Mesendoderm (in vitro differentiated cells): Measurements from ENCODE around the gene APOC1.
"Not testable (repeated sequence)": the region's sequence is repeated elsewhere in the genome, so short reads cannot be mapped to it uniquely, and the experiment has no call there.

Source experiments
- DNase-seq: peaks from one replicate; pipeline ENCODE4 v3.0.0; 2013
- H2AK5ac ChIP-seq: 2 replicates; pipeline ENCODE4 v1.6.1; 2013; ENCODE audit warnings: low read length, inconsistent platforms
- H2BK120ac ChIP-seq: 2 replicates; pipeline ENCODE4 v1.6.1; 2013; ENCODE audit warnings: low read depth, mild to moderate bottlenecking, low read length, moderate library complexity, mixed read lengths
- H2BK15ac ChIP-seq: replicated peaks from 2 replicates; pipeline ENCODE4 v1.6.1; 2013; ENCODE audit warnings: low read depth, mild to moderate bottlenecking, moderate library complexity
- H2BK5ac ChIP-seq: 2 replicates; pipeline ENCODE4 v1.6.1; 2013; ENCODE audit warnings: low read length, inconsistent platforms
- H3K18ac ChIP-seq: 2 replicates; pipeline ENCODE4 v1.6.1; 2013; ENCODE audit warnings: mild to moderate bottlenecking, low read length, mixed read lengths
- H3K23ac ChIP-seq: one replicate; pipeline ENCODE4 v1.6.1; 2013; ENCODE audit warnings: low read length
- H3K27ac ChIP-seq: 2 replicates; pipeline ENCODE4 v1.5.1; 2013; ENCODE audit warnings: low read depth, mild to moderate bottlenecking, inconsistent platforms, low read length, moderate library complexity
- H3K27me3 ChIP-seq: 2 replicates; pipeline ENCODE4 v1.6.1; 2013; ENCODE audit warnings: low read length, control low read depth, mild to moderate bottlenecking, inconsistent platforms; ENCODE audit not compliant: insufficient read depth, poor library complexity
- H3K36me3 ChIP-seq: 2 replicates; pipeline ENCODE4 v1.6.1; 2013; ENCODE audit warnings: low read length, inconsistent platforms; ENCODE audit not compliant: control insufficient read depth, insufficient read depth
- H3K4ac ChIP-seq: one replicate; pipeline ENCODE4 v1.6.1; 2013; ENCODE audit warnings: low read depth, mild to moderate bottlenecking, low read length, moderate library complexity
- H3K4me1 ChIP-seq: 2 replicates; pipeline ENCODE4 v1.6.1; 2013; ENCODE audit warnings: low read depth, low read length, inconsistent platforms; ENCODE audit not compliant: control insufficient read depth
- H3K4me2 ChIP-seq: 2 replicates; pipeline ENCODE4 v1.6.1; 2013; ENCODE audit warnings: low read length
- H3K4me3 ChIP-seq: 2 replicates; pipeline ENCODE4 v1.5.1; 2013; ENCODE audit warnings: mild to moderate bottlenecking, low read length
- H3K56ac ChIP-seq: one replicate; pipeline ENCODE4 v1.6.1; 2013; ENCODE audit warnings: low read length
- H3K79me1 ChIP-seq: 2 replicates; pipeline ENCODE4 v1.6.1; 2013; ENCODE audit warnings: low read length, inconsistent platforms
- H3K79me2 ChIP-seq: 2 replicates; pipeline ENCODE4 v1.6.1; 2013; ENCODE audit warnings: mild to moderate bottlenecking, low read length; ENCODE audit not compliant: control insufficient read depth, insufficient read depth
- H3K9ac ChIP-seq: 2 replicates; pipeline ENCODE4 v1.6.1; 2013; ENCODE audit warnings: low read length, inconsistent platforms
- H4K5ac ChIP-seq: one replicate; pipeline ENCODE4 v1.6.1; 2013; ENCODE audit warnings: low read length
- H4K8ac ChIP-seq: one replicate; pipeline ENCODE4 v1.6.1; 2013; ENCODE audit warnings: low read depth, mild to moderate bottlenecking, control low read depth, low read length, moderate library complexity
- WGBS: extraction: QIAGEN DNeasy Blood & Tissue Kit; methylation state at CpG from one replicate; pipeline ENCODE4 v1.1.7; 2013; ENCODE audit warnings: low lambda C conversion rate, missing lambda C conversion rate; ENCODE audit not compliant: insufficient coverage; ENCODE audit errors: extremely low coverage; 5-methylcytosine and 5-hydroxymethylcytosine counted together

APOC1 gene

GRCh38 chr19:44884566-44884965 is 29.8 kb upstream of the APOC1 start:
- Histone ChIP-seq H3K79me1 (no peaks in the 10 kb centered on the region), H3K56ac (no peak overlapping the region), H3K4me1 (no peaks in the 10 kb centered on the region), H3K4me2 (no peak overlapping the region), H2BK5ac (no peak overlapping the region), H3K9ac (no peak overlapping the region), H3K18ac (no peak overlapping the region), H3K23ac (no peak overlapping the region), H3K4ac (no peak overlapping the region), H3K27ac (no peak overlapping the region), H3K27me3 (no peaks in the 10 kb centered on the region), H2BK15ac (no peak overlapping the region), H2BK120ac (no peak overlapping the region), H4K8ac (no peak overlapping the region), H3K4me3 (no peak overlapping the region), H3K36me3 (peaks cover 10% of the 10 kb centered on the region), H2AK5ac (no peak overlapping the region), H4K5ac (no peak overlapping the region), H3K79me2 (no peaks in the 10 kb centered on the region)
- no CpG with 5 or more reads among the region's 4 CpGs for WGBS
- no peak for DNase-seq

- H2BK120ac ChIP-seq = no peak overlapping the region
- H4K8ac ChIP-seq = no peak overlapping the region
- no peak overlapping the region for H3K23ac ChIP-seq
- no peak overlapping the region for H4K5ac ChIP-seq
- no peak overlapping the region for H2BK15ac ChIP-seq
- H3K79me2 ChIP-seq = no peaks in the 10 kb centered on the region
- no peak overlapping the region for H3K27ac ChIP-seq
- no peaks in the 10 kb centered on the region for H3K27me3 ChIP-seq
- no peak overlapping the region for H2AK5ac ChIP-seq
- no peak overlapping the region for H3K4ac ChIP-seq
- H3K9ac ChIP-seq = no peak overlapping the region
- DNase-seq = no peak
- H3K4me2 ChIP-seq = no peak overlapping the region
- no CpG with 5 or more reads among the region's 6 CpGs for WGBS
- no peak overlapping the region for H3K4me3 ChIP-seq
- H3K79me1 ChIP-seq = no peaks in the 10 kb centered on the region
- no peak overlapping the region for H3K18ac ChIP-seq
- H2BK5ac ChIP-seq = no peak overlapping the region
- no peak overlapping the region for H3K56ac ChIP-seq
- H3K36me3 ChIP-seq = peaks cover 7% of the 10 kb centered on the region
- H3K4me1 ChIP-seq = no peaks in the 10 kb centered on the region
These were observed 28.3 kb upstream of the APOC1 start for GRCh38 chr19:44886141-44886540.

DNA sequence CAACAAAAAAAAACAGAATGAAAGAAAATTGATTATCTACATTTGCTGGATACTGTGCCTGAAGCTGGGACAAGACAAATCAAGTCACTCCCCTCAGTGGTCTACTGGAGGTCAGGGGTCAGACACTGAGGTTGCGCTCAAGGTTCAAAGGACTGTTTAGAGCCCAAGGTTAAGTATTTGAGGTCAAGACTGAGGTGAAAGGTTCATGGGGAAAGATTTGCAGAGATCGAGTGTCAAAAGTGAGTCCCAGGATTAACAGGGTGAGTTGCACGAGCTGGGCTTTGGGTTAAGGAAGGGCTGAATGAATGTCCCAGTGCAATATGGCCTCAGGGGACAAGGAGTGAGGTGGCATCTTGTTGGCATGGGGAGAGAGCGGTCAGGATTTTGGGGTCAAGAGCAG is 26.8 kb upstream of the APOC1 start:
- Histone ChIP-seq H3K4me2 (no peak overlapping the region), H3K27ac (no peak overlapping the region), H4K8ac (no peak overlapping the region), H4K5ac (no peak overlapping the region), H3K4me1 (no peaks in the 10 kb centered on the region), H2BK5ac (no peak overlapping the region), H3K56ac (no peak overlapping the region), H3K9ac (no peak overlapping the region), H3K18ac (no peak overlapping the region), H3K36me3 (peaks cover 7% of the 10 kb centered on the region), H2AK5ac (no peak overlapping the region), H3K4ac (no peak overlapping the region), H3K23ac (no peak overlapping the region), H3K79me2 (peaks cover 14% of the 10 kb centered on the region), H2BK15ac (no peak overlapping the region), H3K27me3 (no peaks in the 10 kb centered on the region), H3K4me3 (no peak overlapping the region), H2BK120ac (no peak overlapping the region), H3K79me1 (peaks cover 7% of the 10 kb centered on the region)
- WGBS = no CpG with 5 or more reads among the region's 4 CpGs
- no peak for DNase-seq

GRCh38 chr19:44888335-44888734 is 26.1 kb upstream of the APOC1 start:
- no CpG with 5 or more reads among the region's 5 CpGs for WGBS
- not testable (repeated sequence) for H2BK15ac ChIP-seq, H3K4me2 ChIP-seq, H2AK5ac ChIP-seq, H4K5ac ChIP-seq, H4K8ac ChIP-seq, H3K9ac ChIP-seq, H3K23ac ChIP-seq, H3K56ac ChIP-seq, H3K27ac ChIP-seq, H3K4ac ChIP-seq, H3K4me3 ChIP-seq, H3K4me1 ChIP-seq, H3K36me3 ChIP-seq, DNase-seq, H2BK120ac ChIP-seq, H2BK5ac ChIP-seq, H3K18ac ChIP-seq, H3K27me3 ChIP-seq
- Histone ChIP-seq H3K79me1 (peaks cover 10% of the 10 kb centered on the region), H3K79me2 (peaks cover 20% of the 10 kb centered on the region)

GRCh38 chr19:44889830-44890365 is 24.5 kb upstream of the APOC1 start:
- no peak overlapping the region for H2BK15ac ChIP-seq
- H3K36me3 ChIP-seq = peaks cover 11% of the 10 kb centered on the region
- DNase-seq = no peak
- no peak overlapping the region for H3K4ac ChIP-seq
- no peak overlapping the region for H2BK5ac ChIP-seq
- H3K4me1 ChIP-seq = no peaks in the 10 kb centered on the region
- peak overlapping the region; percentile 73 for H3K56ac ChIP-seq
- H4K5ac ChIP-seq = no peak overlapping the region
- no CpG with 5 or more reads among the region's 17 CpGs for WGBS
- peaks cover 15% of the 10 kb centered on the region for H3K79me1 ChIP-seq
- no peak overlapping the region for H2BK120ac ChIP-seq
- H3K79me2 ChIP-seq = peaks cover 29% of the 10 kb centered on the region
- no peak overlapping the region for H3K4me3 ChIP-seq
- H3K27ac ChIP-seq = peak overlapping the region; percentile 62
- H3K18ac ChIP-seq = peak overlapping the region; percentile 24
- peak overlapping the region; percentile 42 for H3K4me2 ChIP-seq
- no peak overlapping the region for H2AK5ac ChIP-seq
- H3K27me3 ChIP-seq = no peaks in the 10 kb centered on the region
- no peak overlapping the region for H4K8ac ChIP-seq
- no peak overlapping the region for H3K23ac ChIP-seq
- peak overlapping the region; percentile 66 for H3K9ac ChIP-seq

DNA sequence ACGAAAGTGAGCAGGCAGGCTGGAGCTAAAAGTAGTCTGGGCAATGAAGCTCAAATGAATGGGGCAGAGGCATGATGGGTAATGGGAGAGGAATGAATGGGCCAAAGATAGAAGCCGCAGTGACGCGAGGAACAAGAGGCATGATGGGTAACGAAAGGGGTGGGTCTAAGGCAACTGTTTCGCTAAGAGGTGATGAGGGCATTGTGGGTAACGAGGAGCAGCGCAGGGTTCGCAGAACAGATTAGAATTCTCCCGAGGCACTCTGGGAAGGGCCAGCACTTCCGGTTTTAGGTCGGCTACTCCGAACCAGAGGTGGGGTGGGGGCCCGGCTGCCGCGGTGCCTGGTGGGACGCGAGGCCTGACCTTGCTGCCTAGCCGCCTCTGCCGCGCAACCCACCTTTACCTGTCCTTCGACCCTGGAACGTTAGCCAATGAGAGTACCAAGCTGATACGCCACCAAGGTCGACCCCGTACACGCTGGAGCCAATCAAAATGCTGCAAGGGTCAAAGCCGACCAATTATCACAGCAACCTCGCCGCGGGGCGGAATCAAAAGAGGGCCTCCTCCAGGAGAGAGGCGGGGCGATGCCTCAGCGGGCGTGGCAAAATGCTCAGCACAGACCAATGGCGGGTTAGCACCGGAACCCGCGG is 23.9 kb upstream of the APOC1 start:
- Histone ChIP-seq H3K56ac (peak overlapping the region; percentile 73), H3K4me3 (no peak overlapping the region), H2BK15ac (no peak overlapping the region), H3K4ac (no peak overlapping the region), H3K79me1 (peaks cover 17% of the 10 kb centered on the region), H3K23ac (no peak overlapping the region), H2AK5ac (no peak overlapping the region), H3K79me2 (peaks cover 30% of the 10 kb centered on the region), H3K4me2 (peak overlapping the region; percentile 42), H3K18ac (peak overlapping the region; percentile 24), H3K36me3 (peaks cover 13% of the 10 kb centered on the region), H3K27ac (peak overlapping the region; percentile 62), H4K8ac (no peak overlapping the region), H2BK120ac (no peak overlapping the region), H3K9ac (peak overlapping the region; percentile 66), H2BK5ac (no peak overlapping the region), H3K27me3 (no peaks in the 10 kb centered on the region), H4K5ac (no peak overlapping the region), H3K4me1 (no peaks in the 10 kb centered on the region)
- peak; percentile 100 for DNase-seq
- WGBS = no CpG with 5 or more reads among the region's 40 CpGs
